Ishikawa (cell line): ENCODE results near the gene IL17RD.

Experiments
- CEBPB ChIP-seq: IDR thresholded peaks from 2 replicates; pipeline ENCODE4 v1.6.1; 2012
- CREB1 ChIP-seq: IDR thresholded peaks from 2 replicates; pipeline ENCODE4 v1.6.1; 2012; ENCODE audit warnings: low read depth
- EGR1 ChIP-seq: IDR thresholded peaks from 2 replicates; pipeline ENCODE4 v1.6.1; 2012
- EP300 ChIP-seq: IDR thresholded peaks from 2 replicates; pipeline ENCODE4 v1.6.1; 2012; ENCODE audit warnings: borderline replicate concordance
- FOXM1 ChIP-seq: IDR thresholded peaks from 2 replicates; pipeline ENCODE4 v1.6.1; 2012; ENCODE audit warnings: low read depth, borderline replicate concordance
- NFIC ChIP-seq: IDR thresholded peaks from 2 replicates; pipeline ENCODE4 v1.6.1; 2012
- RAD21 ChIP-seq: IDR thresholded peaks from 2 replicates; pipeline ENCODE4 v1.6.1; 2012; ENCODE audit warnings: low read depth
- TAF1 ChIP-seq: IDR thresholded peaks from 2 replicates; pipeline ENCODE4 v1.6.1; 2012; ENCODE audit warnings: low read depth, mild to moderate bottlenecking
- TCF12 ChIP-seq: IDR thresholded peaks from 2 replicates; pipeline ENCODE4 v1.6.1; 2012; ENCODE audit warnings: low read depth
- TEAD4 ChIP-seq: IDR thresholded peaks from 2 replicates; pipeline ENCODE4 v1.6.1; 2012
- YY1 ChIP-seq: IDR thresholded peaks from 2 replicates; pipeline ENCODE4 v1.6.1; 2012; ENCODE audit warnings: low read depth
- ZBTB7A ChIP-seq: IDR thresholded peaks from 2 replicates; pipeline ENCODE4 v1.6.1; 2012; ENCODE audit warnings: low read depth
- TF ChIP-seq, protein P1 (sequence below): IDR thresholded peaks from 2 replicates; pipeline ENCODE4 v1.6.1; 2012; ENCODE audit warnings: low read depth, mild to moderate bottlenecking
- TF ChIP-seq, protein P2 (sequence below): IDR thresholded peaks from 2 replicates; pipeline ENCODE4 v1.6.1; 2012
- TF ChIP-seq, protein P3 (sequence below): IDR thresholded peaks from 2 replicates; pipeline ENCODE4 v1.6.1; 2012

IL17RD gene

GRCh38 chr3:57060089-57060821 is 104.9 kb downstream of the IL17RD start, which contains the start of gene SPATA12:
Gene SPATA12 (plus strand): TSS chr3:57060664. CDS start chr3:57073695, 13,031 bp downstream.
- no peak for TF ChIP-seq CEBPB
- TF ChIP-seq EP300, result peak; percentile 80
- peak; percentile 73 for TF ChIP-seq ZBTB7A
- no peak for TF ChIP-seq TAF1
- peak; percentile 84 for TF ChIP-seq TCF12
- no peak; the same call in none of the 2 replicates for TF ChIP-seq RAD21
- TF ChIP-seq, protein P1, sequence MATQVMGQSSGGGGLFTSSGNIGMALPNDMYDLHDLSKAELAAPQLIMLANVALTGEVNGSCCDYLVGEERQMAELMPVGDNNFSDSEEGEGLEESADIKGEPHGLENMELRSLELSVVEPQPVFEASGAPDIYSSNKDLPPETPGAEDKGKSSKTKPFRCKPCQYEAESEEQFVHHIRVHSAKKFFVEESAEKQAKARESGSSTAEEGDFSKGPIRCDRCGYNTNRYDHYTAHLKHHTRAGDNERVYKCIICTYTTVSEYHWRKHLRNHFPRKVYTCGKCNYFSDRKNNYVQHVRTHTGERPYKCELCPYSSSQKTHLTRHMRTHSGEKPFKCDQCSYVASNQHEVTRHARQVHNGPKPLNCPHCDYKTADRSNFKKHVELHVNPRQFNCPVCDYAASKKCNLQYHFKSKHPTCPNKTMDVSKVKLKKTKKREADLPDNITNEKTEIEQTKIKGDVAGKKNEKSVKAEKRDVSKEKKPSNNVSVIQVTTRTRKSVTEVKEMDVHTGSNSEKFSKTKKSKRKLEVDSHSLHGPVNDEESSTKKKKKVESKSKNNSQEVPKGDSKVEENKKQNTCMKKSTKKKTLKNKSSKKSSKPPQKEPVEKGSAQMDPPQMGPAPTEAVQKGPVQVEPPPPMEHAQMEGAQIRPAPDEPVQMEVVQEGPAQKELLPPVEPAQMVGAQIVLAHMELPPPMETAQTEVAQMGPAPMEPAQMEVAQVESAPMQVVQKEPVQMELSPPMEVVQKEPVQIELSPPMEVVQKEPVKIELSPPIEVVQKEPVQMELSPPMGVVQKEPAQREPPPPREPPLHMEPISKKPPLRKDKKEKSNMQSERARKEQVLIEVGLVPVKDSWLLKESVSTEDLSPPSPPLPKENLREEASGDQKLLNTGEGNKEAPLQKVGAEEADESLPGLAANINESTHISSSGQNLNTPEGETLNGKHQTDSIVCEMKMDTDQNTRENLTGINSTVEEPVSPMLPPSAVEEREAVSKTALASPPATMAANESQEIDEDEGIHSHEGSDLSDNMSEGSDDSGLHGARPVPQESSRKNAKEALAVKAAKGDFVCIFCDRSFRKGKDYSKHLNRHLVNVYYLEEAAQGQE, result no peak
- no peak; the same call in 1 of the 2 replicates for TF ChIP-seq TEAD4
- TF ChIP-seq NFIC, result peak; percentile 54
- TF ChIP-seq, protein P2, sequence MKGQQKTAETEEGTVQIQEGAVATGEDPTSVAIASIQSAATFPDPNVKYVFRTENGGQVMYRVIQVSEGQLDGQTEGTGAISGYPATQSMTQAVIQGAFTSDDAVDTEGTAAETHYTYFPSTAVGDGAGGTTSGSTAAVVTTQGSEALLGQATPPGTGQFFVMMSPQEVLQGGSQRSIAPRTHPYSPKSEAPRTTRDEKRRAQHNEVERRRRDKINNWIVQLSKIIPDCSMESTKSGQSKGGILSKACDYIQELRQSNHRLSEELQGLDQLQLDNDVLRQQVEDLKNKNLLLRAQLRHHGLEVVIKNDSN, result peak; percentile 93
- TF ChIP-seq, protein P3, sequence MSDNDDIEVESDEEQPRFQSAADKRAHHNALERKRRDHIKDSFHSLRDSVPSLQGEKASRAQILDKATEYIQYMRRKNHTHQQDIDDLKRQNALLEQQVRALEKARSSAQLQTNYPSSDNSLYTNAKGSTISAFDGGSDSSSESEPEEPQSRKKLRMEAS, result peak; percentile 71
- no peak for TF ChIP-seq EGR1
- peak; percentile 35; the same call in 1 of the 2 replicates for TF ChIP-seq FOXM1
- no peak for TF ChIP-seq CREB1
- no peak for TF ChIP-seq YY1

- TF ChIP-seq TEAD4, result no peak
- no peak for TF ChIP-seq NFIC
- no peak for TF ChIP-seq YY1
- TF ChIP-seq CEBPB, result no peak
- no peak for TF ChIP-seq RAD21
- TF ChIP-seq EP300, result no peak
- no peak for TF ChIP-seq TAF1
- TF ChIP-seq EGR1, result no peak
- TF ChIP-seq CREB1, result no peak
- TF ChIP-seq FOXM1, result no peak
- TF ChIP-seq, protein P3, result no peak
- TF ChIP-seq, protein P2, result no peak
- TF ChIP-seq ZBTB7A, result no peak
- no peak for TF ChIP-seq TCF12
- TF ChIP-seq, protein P1, result no peak
These were observed 105.7 kb downstream of the IL17RD start for GRCh38 chr3:57059411-57059810.

- TF ChIP-seq TAF1 (no peak), FOXM1 (no peak), YY1 (no peak), TCF12 (no peak), TEAD4 (no peak), EGR1 (no peak), EP300 (no peak), RAD21 (no peak), CREB1 (no peak), CEBPB (no peak), NFIC (no peak), ZBTB7A (no peak)
- TF ChIP-seq, protein P3, result no peak
- TF ChIP-seq, protein P2, result no peak
- TF ChIP-seq, protein P1, result no peak
These were observed 107.8 kb downstream of the IL17RD start for GRCh38 chr3:57057351-57057750.
